ENCODE results near the gene ACTA2.

Gene ACTA2

GRCh38 chr10:88892222-88892967 lies 60.2 kb downstream of the ACTA2 start:
- no peak for DNase-seq (ENCODE audit: low read depth)

DNA sequence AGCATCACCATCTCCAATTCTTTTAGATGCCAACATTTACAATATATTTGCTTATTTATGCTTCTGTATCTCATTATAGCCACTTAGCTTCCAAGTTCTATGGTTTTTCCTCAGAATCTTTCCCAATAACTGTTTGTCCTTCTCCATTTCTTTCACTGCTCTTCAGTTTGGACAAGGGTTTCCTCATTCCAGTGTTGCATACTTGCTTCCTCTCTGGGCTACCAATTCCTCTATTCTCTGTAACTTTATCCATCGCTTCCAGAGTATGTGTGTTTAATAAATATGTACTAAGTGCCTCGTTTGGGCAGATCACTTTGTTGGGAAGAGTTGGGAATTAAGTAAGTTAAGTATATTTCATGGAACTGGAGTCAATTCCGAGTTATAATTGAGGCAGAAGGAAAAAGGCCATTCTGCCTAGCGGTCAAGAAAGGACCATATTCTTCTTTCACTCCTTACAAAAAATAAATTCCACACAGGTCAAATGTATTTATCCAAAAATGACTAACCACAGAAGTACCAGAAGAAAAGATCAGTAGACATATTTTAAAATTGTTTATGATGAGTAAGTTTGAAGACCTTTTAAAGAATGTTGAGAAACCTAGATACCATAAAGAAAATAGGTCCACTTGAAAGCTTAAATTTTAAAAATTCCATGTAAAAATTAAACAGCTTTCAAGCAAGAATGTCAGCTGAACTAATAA lies 61.7 kb downstream of the ACTA2 start:
- DNase-seq (ENCODE audit: low read depth): no peak

- no peak for DNase-seq (ENCODE audit: low read depth)
These were observed 62.8 kb downstream of the ACTA2 start for GRCh38 chr10:88889559-88890337.

- no peak for DNase-seq (ENCODE audit: low read depth)
These were observed 63.6 kb downstream of the ACTA2 start for GRCh38 chr10:88888810-88889445.

DNA sequence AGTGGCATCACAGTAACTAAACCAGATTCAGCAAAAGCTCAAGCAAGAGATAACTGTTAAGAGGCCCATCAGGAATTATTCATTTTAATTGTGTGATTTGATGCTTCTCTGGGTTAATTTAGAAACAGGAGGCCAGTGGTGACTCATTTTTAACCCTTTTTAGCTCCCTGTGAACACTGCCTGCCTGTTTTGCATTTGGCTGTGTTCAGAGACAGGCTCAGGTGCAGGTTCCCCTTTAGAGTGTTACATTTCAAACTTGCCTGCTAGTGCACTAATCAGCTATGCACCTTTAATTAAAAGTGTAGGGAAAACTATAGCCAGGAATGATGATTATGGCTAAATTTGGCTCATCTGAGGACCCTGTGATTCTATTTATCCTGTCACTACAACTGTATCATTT lies 66.0 kb downstream of the ACTA2 start:
- no peak for DNase-seq (ENCODE audit: low read depth)

Measured in activated T-helper 9 cell treated with anti-CD3 and anti-CD28 coated beads, Interleukin-2, amount 50 U/mL, for 16 hours (primary cell).